ENCODE measurements around the gene ANG.

The ANG gene

DNA sequence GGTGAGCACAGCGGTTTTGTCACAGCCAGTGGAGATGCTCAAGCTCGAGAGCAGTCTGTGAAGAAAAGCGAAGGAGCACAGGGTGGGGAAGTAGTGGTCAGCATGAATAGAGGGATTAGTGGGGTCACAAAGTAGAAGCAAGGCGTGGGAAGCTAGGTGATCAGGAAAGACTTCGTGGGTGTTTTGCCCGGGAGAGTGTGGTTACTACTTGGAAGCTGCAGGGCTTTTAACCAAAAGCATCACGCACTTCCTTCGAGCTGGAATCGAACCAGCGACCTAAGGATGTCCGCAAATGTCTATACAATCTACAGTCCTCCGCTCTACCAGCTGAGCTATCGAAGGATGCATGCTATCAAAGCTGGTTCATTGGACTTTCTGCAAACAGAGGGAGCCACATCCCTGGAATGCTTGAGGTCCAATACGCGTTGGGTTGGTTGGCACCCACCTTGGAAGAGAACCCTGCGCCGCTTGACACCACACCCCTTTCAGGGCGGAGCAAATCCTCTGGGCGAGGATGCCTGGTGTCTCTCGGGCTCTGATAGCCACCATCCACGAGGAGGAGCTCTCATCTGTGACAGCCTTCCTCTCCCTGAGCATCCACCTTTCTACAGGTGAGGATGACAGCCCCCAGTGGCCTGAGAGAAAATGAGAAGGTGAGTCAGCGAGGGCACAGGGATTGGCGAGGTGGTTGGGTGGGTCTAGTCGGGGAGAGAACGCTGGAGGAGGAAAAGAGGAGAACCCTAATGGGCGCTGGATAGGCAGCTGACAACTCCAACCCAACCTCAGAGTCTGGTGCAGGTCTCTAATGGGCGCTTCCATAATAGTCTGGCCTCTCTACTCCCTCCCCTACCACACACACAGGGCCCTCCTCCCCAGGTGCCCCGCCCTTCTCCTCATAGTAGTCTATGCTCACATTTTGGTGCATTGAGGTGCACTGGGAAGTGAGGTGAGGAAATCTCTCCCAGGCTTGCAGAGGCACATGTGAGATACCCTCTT is 31.1 kb upstream of the ANG start (continued):
- TF ChIP-seq ZNF792 (tag by site-specific recombination; IDR thresholded peaks at IDR 0.05) (no peak; the same call in 1 of the 2 replicates), YY2 (tag by site-specific recombination; IDR thresholded peaks at IDR 0.05) (no peak), ZNF692 (tag by site-specific recombination; IDR thresholded peaks at IDR 0.05) (peak; percentile 83), ZNF837 (tag by site-specific recombination; IDR thresholded peaks at IDR 0.05) (no peak), ZNF202 (tag by site-specific recombination; IDR thresholded peaks at IDR 0.05; ENCODE audit: borderline replicate concordance) (no peak), ZNF112 (tag by site-specific recombination; IDR thresholded peaks at IDR 0.05) (no peak), ZNF214 (tag by site-specific recombination; IDR thresholded peaks at IDR 0.05; ENCODE audit: borderline replicate concordance) (no peak), ZNF768 (tag by site-specific recombination; IDR thresholded peaks at IDR 0.05) (no peak), ZNF341 (tag by site-specific recombination; IDR thresholded peaks at IDR 0.05; ENCODE audit: low read depth) (peak; percentile 39), ZNF239 (tag by site-specific recombination; IDR thresholded peaks at IDR 0.05) (no peak), SETDB1 (IDR thresholded peaks at IDR 0.05; ENCODE audit: insufficient read length, low read length) (no peak), ZBTB21 (tag by site-specific recombination; IDR thresholded peaks at IDR 0.05) (no peak), BCL6B (tag by site-specific recombination; IDR thresholded peaks at IDR 0.05) (peak; percentile 69), ZNF777 (tag by site-specific recombination; IDR thresholded peaks at IDR 0.05; ENCODE audit: borderline replicate concordance) (no peak), ZXDB (tag by site-specific recombination; IDR thresholded peaks at IDR 0.05) (peak; percentile 86), IKZF3 (tag by site-specific recombination; IDR thresholded peaks at IDR 0.05) (peak; percentile 87), ZNF585B (tag by site-specific recombination; IDR thresholded peaks at IDR 0.05) (no peak), ZNF169 (tag by site-specific recombination; IDR thresholded peaks at IDR 0.05) (no peak), ZNF610 (tag by site-specific recombination; IDR thresholded peaks at IDR 0.05; ENCODE audit: borderline replicate concordance) (no peak; the same call in 1 of the 2 replicates), ZNF544 (tag by site-specific recombination; IDR thresholded peaks at IDR 0.05) (no peak; the same call in 1 of the 2 replicates), ZNF785 (tag by site-specific recombination; IDR thresholded peaks at IDR 0.05) (no peak), ZNF274 (IDR thresholded peaks at IDR 0.05; ENCODE audit: low read length) (no peak), ZNF274 (tag by site-specific recombination; IDR thresholded peaks at IDR 0.05; ENCODE audit: borderline replicate concordance) (no peak), ZNF174 (tag by site-specific recombination; IDR thresholded peaks at IDR 0.05) (no peak), ZNF776 (tag by site-specific recombination; IDR thresholded peaks at IDR 0.05; ENCODE audit: borderline replicate concordance) (no peak), ZNF23 (tag by site-specific recombination; IDR thresholded peaks at IDR 0.05; ENCODE audit: borderline replicate concordance) (no peak), ZNF623 (tag by site-specific recombination; IDR thresholded peaks at IDR 0.05) (peak; percentile 14; the same call in 1 of the 2 replicates), ZNF132 (tag by site-specific recombination; IDR thresholded peaks at IDR 0.05; ENCODE audit: borderline replicate concordance) (no peak), ZNF549 (tag by site-specific recombination; IDR thresholded peaks at IDR 0.05) (no peak), PRDM6 (tag by site-specific recombination; IDR thresholded peaks at IDR 0.05) (no peak), ZNF266 (tag by site-specific recombination; IDR thresholded peaks at IDR 0.05; ENCODE audit: low read depth) (no peak), ZFP3 (tag by site-specific recombination; IDR thresholded peaks at IDR 0.05; ENCODE audit: low read depth) (no peak)
- TF ChIP-seq, protein P1, sequence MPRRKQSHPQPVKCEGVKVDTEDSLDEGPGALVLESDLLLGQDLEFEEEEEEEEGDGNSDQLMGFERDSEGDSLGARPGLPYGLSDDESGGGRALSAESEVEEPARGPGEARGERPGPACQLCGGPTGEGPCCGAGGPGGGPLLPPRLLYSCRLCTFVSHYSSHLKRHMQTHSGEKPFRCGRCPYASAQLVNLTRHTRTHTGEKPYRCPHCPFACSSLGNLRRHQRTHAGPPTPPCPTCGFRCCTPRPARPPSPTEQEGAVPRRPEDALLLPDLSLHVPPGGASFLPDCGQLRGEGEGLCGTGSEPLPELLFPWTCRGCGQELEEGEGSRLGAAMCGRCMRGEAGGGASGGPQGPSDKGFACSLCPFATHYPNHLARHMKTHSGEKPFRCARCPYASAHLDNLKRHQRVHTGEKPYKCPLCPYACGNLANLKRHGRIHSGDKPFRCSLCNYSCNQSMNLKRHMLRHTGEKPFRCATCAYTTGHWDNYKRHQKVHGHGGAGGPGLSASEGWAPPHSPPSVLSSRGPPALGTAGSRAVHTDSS (tag by site-specific recombination; IDR thresholded peaks at IDR 0.05), result no peak
- TF ChIP-seq, protein P2, sequence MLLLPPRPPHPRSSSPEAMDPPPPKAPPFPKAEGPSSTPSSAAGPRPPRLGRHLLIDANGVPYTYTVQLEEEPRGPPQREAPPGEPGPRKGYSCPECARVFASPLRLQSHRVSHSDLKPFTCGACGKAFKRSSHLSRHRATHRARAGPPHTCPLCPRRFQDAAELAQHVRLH (tag by site-specific recombination; IDR thresholded peaks at IDR 0.05), result peak; percentile 77; the same call in 1 of the 2 replicates
